Subcutaneous abdominal adipose tissue (tissue), 5 donors: ENCODE measurements around the gene EVX2.

Experiments
- H3K27ac ChIP-seq: one replicate; pipeline ENCODE4 v1.7.0; 2013; ENCODE audit warnings: low read depth, mild to moderate bottlenecking, inconsistent platforms, low read length, moderate library complexity
- H3K27me3 ChIP-seq, 5 donors: one replicate each; pipeline ENCODE4 v1.7.0; 2013; ENCODE audit warnings: low read length in 5 of 5, inconsistent platforms in 1 of 5; ENCODE audit not compliant: control insufficient read depth in 5 of 5, insufficient read depth in 4 of 5
- H3K36me3 ChIP-seq, 5 donors: one replicate each; pipeline ENCODE4 v1.7.0; 2013; ENCODE audit warnings: low read length in 5 of 5; ENCODE audit not compliant: control insufficient read depth in 5 of 5, insufficient read depth in 5 of 5
- H3K4me1 ChIP-seq, 5 donors: one replicate each; pipeline ENCODE4 v1.7.0; 2013; ENCODE audit warnings: low read length in 5 of 5, mild to moderate bottlenecking in 3 of 5, moderate library complexity in 1 of 5; ENCODE audit not compliant: control insufficient read depth in 5 of 5, insufficient read depth in 5 of 5
- H3K4me3 ChIP-seq, 5 donors: one replicate each; pipeline ENCODE4 v1.7.0; 2013; ENCODE audit warnings: low read length in 5 of 5, low read depth in 1 of 5
- H3K9ac ChIP-seq, 5 donors: one replicate each; pipeline ENCODE4 v1.7.0; 2013; ENCODE audit warnings: low read length in 5 of 5, mild to moderate bottlenecking in 4 of 5, moderate library complexity in 3 of 5
- H3K9me3 ChIP-seq, 5 donors: one replicate each; pipeline ENCODE4 v1.7.0; 2013; ENCODE audit warnings: low read length in 5 of 5; ENCODE audit not compliant: control insufficient read depth in 5 of 5
- donor health status: healthy.
- donor health status: healthy.
- donor health status: healthy.
- donor health status: healthy.
- donor health status: healthy.

EVX2 gene

DNA sequence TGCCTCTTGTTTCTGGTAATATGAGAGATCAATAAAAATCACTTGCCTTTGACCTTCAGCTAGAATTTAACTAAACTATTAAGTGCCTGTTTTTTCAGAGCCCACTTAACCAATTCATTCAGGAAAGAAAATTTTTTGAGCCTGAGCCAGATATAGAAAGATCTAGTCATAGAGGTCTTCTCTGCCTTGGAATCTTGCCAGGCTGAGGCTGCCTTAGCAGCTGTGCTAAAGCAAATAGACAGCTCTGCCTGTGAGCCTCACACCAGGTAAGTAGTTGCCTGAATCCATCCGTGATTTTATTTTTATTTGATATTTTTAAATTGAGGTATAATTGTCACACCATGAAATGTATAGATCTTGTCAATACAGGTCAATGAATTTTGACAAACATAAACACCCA is 27.4 kb downstream of the EVX2 start:
- Histone ChIP-seq H3K4me1 (no peaks in the 10 kb centered on the region), H3K4me3 (no peak overlapping the region), H3K27ac (no peak overlapping the region), H3K36me3 (no peaks in the 10 kb centered on the region), H3K9ac (no peak overlapping the region), H3K9me3 (no peaks in the 10 kb centered on the region), H3K27me3 (peaks cover 4 to 10% (median 7%) of the 10 kb centered on the region in 5 donors)

DNA sequence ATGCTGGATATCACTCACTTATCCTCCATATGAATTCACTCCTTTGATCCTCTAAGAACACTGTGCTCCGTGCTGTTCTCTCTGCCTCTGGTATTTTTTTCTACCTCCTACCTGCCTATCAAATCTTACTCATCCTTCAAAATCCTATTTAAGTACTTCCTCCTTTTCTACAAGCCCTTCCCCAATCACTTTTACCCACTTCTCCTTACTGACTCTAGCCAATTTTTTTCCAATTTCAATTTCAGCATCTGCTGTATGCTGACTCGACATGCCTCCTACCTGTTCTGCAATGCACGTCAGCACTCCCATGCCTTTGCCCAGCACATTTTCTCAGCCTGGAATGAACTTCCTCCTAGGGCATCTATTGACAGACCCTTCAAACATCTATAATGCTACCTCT is 44.4 kb downstream of the EVX2 start:
- H3K9ac ChIP-seq = no peak overlapping the region
- H3K27ac ChIP-seq = no peak overlapping the region

DNA sequence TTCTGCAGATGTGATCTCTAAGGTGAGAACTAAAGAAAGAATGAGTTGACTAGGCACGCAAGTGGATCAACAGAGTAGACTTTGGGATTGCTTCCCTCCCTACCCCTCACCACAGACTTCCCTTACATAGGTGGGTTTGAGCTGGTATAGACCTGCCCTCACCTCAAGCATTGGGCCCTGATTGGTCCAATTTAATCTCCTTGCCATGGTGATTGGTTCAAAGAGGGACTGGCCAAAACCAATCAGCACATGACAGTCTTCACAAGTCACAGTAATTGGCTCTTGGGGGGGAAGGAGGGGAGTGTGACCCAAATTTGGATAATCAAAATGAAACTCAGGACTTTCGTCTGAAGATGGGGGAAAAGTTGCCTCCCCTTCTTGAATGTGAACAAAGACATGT is 45.1 kb downstream of the EVX2 start:
- Histone ChIP-seq H3K9me3 (no peaks in the 10 kb centered on the region), H3K9ac (no peak overlapping the region), H3K4me1 (no peaks in the 10 kb centered on the region), H3K4me3 (no peak overlapping the region), H3K27ac (no peak overlapping the region), H3K36me3 (no peaks in the 10 kb centered on the region), H3K27me3 (peaks cover 0 to 9% (median 3%) of the 10 kb centered on the region in 5 donors)

More for the DNA sequence above, 44.4 kb downstream of the EVX2 start:
- Histone ChIP-seq H3K4me3 (no peak overlapping the region), H3K36me3 (no peaks in the 10 kb centered on the region), H3K4me1 (no peaks in the 10 kb centered on the region), H3K9me3 (no peaks in the 10 kb centered on the region), H3K27me3 (peaks cover 0 to 9% (median 3%) of the 10 kb centered on the region in 5 donors)

DNA sequence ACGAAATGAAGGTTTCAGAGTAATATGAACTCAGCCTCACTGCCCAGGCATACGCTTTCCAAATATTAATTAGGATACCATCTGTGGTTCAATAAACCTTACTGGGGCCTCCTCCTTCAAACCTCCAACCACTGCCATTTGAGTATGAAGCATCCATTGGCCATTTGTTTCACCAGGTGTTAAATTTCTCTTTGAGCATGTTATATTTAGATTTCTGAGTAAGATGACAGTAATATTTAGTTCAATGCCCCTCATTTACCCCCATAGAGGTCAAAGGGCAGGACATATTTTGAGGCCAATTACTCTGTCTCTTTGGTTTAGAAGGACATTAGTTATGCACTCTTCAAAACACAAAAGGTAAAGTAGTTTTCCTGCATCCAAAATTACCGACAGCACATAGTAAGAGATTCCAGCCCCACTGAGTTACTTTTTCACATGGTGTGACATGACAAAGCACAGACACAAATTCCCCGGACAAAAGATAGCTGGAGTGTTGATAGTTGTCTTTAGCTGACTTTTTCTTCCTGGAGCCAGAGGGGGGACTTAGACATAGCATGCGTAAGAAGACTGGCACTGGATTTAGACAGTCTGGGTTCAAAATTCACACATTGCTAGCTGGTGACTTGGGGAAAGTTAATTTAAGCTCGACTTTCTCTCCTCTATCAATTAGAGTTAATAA is 48.6 kb downstream of the EVX2 start:
- Histone ChIP-seq H3K4me3 (no peak overlapping the region), H3K36me3 (no peaks in the 10 kb centered on the region), H3K4me1 (no peaks in the 10 kb centered on the region), H3K27ac (no peak overlapping the region), H3K9me3 (no peaks in the 10 kb centered on the region), H3K27me3 (peaks cover 0 to 5% (median 3%) of the 10 kb centered on the region in 5 donors), H3K9ac (no peak overlapping the region)

DNA sequence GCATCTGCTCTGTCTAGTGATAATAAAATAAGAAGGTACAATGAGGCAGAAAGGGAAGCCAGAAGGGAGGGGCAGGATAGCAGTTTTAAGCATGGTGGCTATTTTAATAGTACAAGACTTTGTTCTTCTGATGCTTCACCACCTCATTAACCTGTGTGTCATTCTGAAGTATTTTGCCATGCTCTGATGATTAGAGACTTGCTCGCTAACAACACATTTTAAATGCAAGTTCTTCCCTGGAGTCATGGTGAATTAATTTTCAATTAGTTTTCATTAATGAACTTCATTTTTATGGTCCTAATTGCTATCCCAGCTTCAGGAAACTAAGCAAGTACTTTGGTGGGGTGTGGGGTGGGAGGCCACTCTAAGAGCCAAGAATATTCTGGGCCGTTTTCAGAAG is 56.0 kb downstream of the EVX2 start:
- Histone ChIP-seq H3K4me1 (no peaks in the 10 kb centered on the region), H3K9me3 (no peaks in the 10 kb centered on the region), H3K27ac (no peak overlapping the region), H3K36me3 (no peaks in the 10 kb centered on the region), H3K9ac (no peak overlapping the region), H3K27me3 (peaks cover 0 to 15% (median 6%) of the 10 kb centered on the region in 5 donors), H3K4me3 (no peak overlapping the region)
